Fibroblast of skin of right biceps (primary cell): ENCODE data around the gene HSD17B11.
"Not testable (repeated sequence)": the region's sequence is repeated elsewhere in the genome, so short reads cannot be mapped to it uniquely, and the experiment has no call there.

Experiments used
- DNase-seq: peaks from one replicate; pipeline ENCODE4 v3.0.0-alpha.2; 2013

HSD17B11 gene

GRCh38 chr4:87356832-87357526 lies 34.0 kb downstream of the HSD17B11 start:
- DNase-seq, result no peak

- DNase-seq, result peak; percentile 29
Measured at GRCh38 chr4:87354168-87355102, 36.6 kb downstream of the HSD17B11 start.

- DNase-seq, result peak; percentile 47
Measured at GRCh38 chr4:87353592-87353991, 37.4 kb downstream of the HSD17B11 start.

- DNase-seq, result no peak
Measured at GRCh38 chr4:87345139-87345538, 45.8 kb downstream of the HSD17B11 start.

GRCh38 chr4:87342872-87343271 lies 48.1 kb downstream of the HSD17B11 start:
- DNase-seq, result no peak

GRCh38 chr4:87341954-87342635 lies 48.9 kb downstream of the HSD17B11 start:
- not testable (repeated sequence) for DNase-seq

- no peak for DNase-seq
Measured at GRCh38 chr4:87339440-87339839, 51.5 kb downstream of the HSD17B11 start.

GRCh38 chr4:87337361-87337760 lies 53.6 kb downstream of the HSD17B11 start:
- no peak for DNase-seq

- DNase-seq, result no peak
Measured at GRCh38 chr4:87333267-87333666, 57.7 kb downstream of the HSD17B11 start.

GRCh38 chr4:87330761-87331160 lies 60.2 kb downstream of the HSD17B11 start:
- DNase-seq, result no peak

- no peak for DNase-seq
Measured at GRCh38 chr4:87327136-87327535, 63.9 kb downstream of the HSD17B11 start.

GRCh38 chr4:87326460-87326859 lies 64.5 kb downstream of the HSD17B11 start:
- DNase-seq, result no peak

- no peak for DNase-seq
Measured at GRCh38 chr4:87322754-87323153, 68.2 kb downstream of the HSD17B11 start, which contains the start of gene HSD17B13. HSD17B13 (minus strand) TSS chr4:87322882; CDS start chr4:87322841, 41 bp downstream.

GRCh38 chr4:87321888-87322287 lies 69.1 kb downstream of the HSD17B11 start:
- no peak for DNase-seq

- no peak for DNase-seq
Measured at GRCh38 chr4:87317527-87317926, 73.5 kb downstream of the HSD17B11 start.

- DNase-seq, result no peak
Measured at GRCh38 chr4:87316961-87317360, 74.0 kb downstream of the HSD17B11 start.

GRCh38 chr4:87315000-87315399 lies 76.0 kb downstream of the HSD17B11 start:
- not testable (repeated sequence) for DNase-seq

GRCh38 chr4:87313756-87314155 lies 77.2 kb downstream of the HSD17B11 start:
- no peak for DNase-seq

GRCh38 chr4:87311684-87312083 lies 79.3 kb downstream of the HSD17B11 start:
- DNase-seq, result no peak

- peak; percentile 19 for DNase-seq
Measured at GRCh38 chr4:87310691-87311335, 80.2 kb downstream of the HSD17B11 start.

- peak; percentile 71 for DNase-seq
Measured at GRCh38 chr4:87309625-87310024, 81.4 kb downstream of the HSD17B11 start.

GRCh38 chr4:87306056-87306455 lies 84.9 kb downstream of the HSD17B11 start:
- no peak for DNase-seq

- no peak for DNase-seq
Measured at GRCh38 chr4:87305562-87305961, 85.4 kb downstream of the HSD17B11 start.
